Tibial nerve (tissue), 4 donors: Measurements from ENCODE around the gene TCF12. TPM values are rescaled to one million over a fixed set of nuclear protein-coding genes. Genes with fewer than 3 reads are reported as not detected.

Experiments
- DNase-seq, 2 donors: peaks; one replicate each; pipeline ENCODE4 v3.0.0-alpha.2; 2019; ENCODE audit warnings: low spot score in 2 of 2
- H3K27ac ChIP-seq, 4 donors: fragments of 200-600 bp; sonication (generic) in 3 of 4; one replicate each; pipeline ENCODE4 v1.5.1; 2017 to 2019; ENCODE audit warnings: mild to moderate bottlenecking in 1 of 4
- H3K27me3 ChIP-seq, 2 donors: fragments of 200-600 bp; sonication (generic) in 1 of 2; one replicate each; pipeline versions ENCODE4 v1.5.1 to v1.6.0; 2017 to 2019
- H3K36me3 ChIP-seq, 3 donors: fragments of 200-600 bp; sonication (generic); one replicate each; pipeline ENCODE4 v1.5.1; 2018 to 2019
- H3K4me1 ChIP-seq, 4 donors: fragments of 200-600 bp; sonication (generic) in 3 of 4; one replicate each; pipeline ENCODE4 v1.5.1; 2017 to 2019
- H3K4me3 ChIP-seq, 4 donors: fragments of 200-600 bp; sonication (generic) in 3 of 4; one replicate each; pipeline ENCODE4 v1.5.1; 2017 to 2019; ENCODE audit warnings: mild to moderate bottlenecking in 1 of 4, moderate library complexity in 1 of 4
- H3K9me3 ChIP-seq, 4 donors: fragments of 200-600 bp; sonication (generic) in 3 of 4; one replicate each; pipeline ENCODE4 v1.5.1; 2017 to 2019
- EP300 ChIP-seq, 2 donors: sonication (generic); formaldehyde crosslinking; IDR thresholded peaks; one replicate each; pipeline ENCODE4 v1.6.1; 2017; ENCODE audit warnings: antibody characterized with exemption in 2 of 2, mild to moderate bottlenecking in 1 of 2
- POLR2A ChIP-seq, 2 donors: fragments of 450-650 bp; IDR thresholded peaks; one replicate each; pipeline ENCODE4 v1.6.1; 2017; ENCODE audit warnings: antibody characterized with exemption in 2 of 2, mild to moderate bottlenecking in 2 of 2, moderate library complexity in 2 of 2
- WGBS, 2 donors: methylation state at CpG; one replicate each; pipeline ENCODE4 v1.1.5; 2018; 5-methylcytosine and 5-hydroxymethylcytosine counted together
- total RNA-seq, 4 donors: library from RNA; depleted of rRNA; stranded (reverse); fragments of >200 nt; gene quantifications; one replicate each; pipeline ENCODE4 v1.1.0, GENCODE V29; 2016
- TF ChIP-seq, protein P1 (sequence below), 5 experiments: fragments of 200-600 bp in 3 of 5; fragments of 450-650 bp in 2 of 5; sonication (generic) in 3 of 5; IDR thresholded peaks; one replicate each; pipeline ENCODE4 v1.5.1; 2016 to 2019; ENCODE audit warnings: antibody characterized with exemption in 5 of 5, mild to moderate bottlenecking in 3 of 5, moderate library complexity in 2 of 5

The TCF12 gene
- total RNA-seq, 4 donors from 2014 or later, result 117 to 181 (median 174) TPM

DNA sequence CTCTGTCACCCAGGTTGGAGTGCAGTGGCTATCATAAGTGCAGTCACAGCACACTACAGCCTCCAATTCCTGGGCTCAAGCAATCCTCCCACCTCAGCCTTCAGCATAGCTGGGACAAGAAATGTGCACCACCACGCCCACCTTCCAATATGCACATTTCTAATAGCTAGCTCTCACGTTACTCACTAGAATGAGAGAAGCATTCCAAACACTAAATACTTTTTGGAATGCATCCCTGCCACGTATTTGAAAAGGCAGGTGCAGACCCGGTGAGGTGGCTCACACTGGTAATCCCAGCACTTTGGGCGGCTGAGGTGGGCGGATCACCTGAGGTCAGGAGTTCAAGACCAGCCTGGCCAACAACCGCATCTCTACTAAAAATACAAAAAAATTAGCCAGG, 7.6 kb upstream of the TCF12 start:
- TF ChIP-seq, protein P1, sequence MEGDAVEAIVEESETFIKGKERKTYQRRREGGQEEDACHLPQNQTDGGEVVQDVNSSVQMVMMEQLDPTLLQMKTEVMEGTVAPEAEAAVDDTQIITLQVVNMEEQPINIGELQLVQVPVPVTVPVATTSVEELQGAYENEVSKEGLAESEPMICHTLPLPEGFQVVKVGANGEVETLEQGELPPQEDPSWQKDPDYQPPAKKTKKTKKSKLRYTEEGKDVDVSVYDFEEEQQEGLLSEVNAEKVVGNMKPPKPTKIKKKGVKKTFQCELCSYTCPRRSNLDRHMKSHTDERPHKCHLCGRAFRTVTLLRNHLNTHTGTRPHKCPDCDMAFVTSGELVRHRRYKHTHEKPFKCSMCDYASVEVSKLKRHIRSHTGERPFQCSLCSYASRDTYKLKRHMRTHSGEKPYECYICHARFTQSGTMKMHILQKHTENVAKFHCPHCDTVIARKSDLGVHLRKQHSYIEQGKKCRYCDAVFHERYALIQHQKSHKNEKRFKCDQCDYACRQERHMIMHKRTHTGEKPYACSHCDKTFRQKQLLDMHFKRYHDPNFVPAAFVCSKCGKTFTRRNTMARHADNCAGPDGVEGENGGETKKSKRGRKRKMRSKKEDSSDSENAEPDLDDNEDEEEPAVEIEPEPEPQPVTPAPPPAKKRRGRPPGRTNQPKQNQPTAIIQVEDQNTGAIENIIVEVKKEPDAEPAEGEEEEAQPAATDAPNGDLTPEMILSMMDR (IDR thresholded peaks at IDR 0.05), result no peak
- TF ChIP-seq POLR2A (IDR thresholded peaks at IDR 0.05) (no peak), EP300 (IDR thresholded peaks at IDR 0.05) (no peak)
- Histone ChIP-seq H3K9me3 (no peaks in the 10 kb centered on the region), H3K27me3 (no peaks in the 10 kb centered on the region), H3K4me3 (no peak overlapping the region), H3K36me3 (no peaks in the 10 kb centered on the region), H3K27ac (no peak overlapping the region), H3K4me1 (peaks cover 0 to 5% (median 0%) of the 10 kb centered on the region in 4 donors)
- 87 to 96% methylated on average over 7 of the region's 7 CpGs for WGBS, 2 donors
- DNase-seq, result no peak

DNA sequence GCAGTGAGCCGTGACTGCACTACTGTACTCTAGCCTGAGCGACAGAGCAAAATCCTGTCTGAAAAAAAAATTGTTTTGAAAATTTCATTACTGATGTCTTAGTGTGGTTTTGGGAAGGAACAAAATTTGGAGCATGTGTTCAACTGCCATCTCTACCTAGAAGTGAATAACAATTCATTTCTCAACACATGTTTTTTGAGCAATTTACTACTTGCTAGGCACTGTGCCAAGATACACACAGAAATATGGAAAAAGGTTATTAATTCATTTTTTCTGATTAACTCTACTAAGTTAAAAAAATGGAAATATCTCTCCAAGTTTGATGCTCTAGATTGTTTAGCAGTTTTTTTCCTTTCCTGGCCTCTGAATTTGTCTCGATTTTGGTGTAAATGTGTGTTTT, 5.2 kb upstream of the TCF12 start:
- H3K27me3 ChIP-seq, result no peaks in the 10 kb centered on the region
- H3K27ac ChIP-seq, result peak overlapping the region in 1 of 4 donors; percentile 57
- TF ChIP-seq, protein P1 (IDR thresholded peaks at IDR 0.05), result no peak
- TF ChIP-seq POLR2A (IDR thresholded peaks at IDR 0.05) (no peak), EP300 (IDR thresholded peaks at IDR 0.05) (no peak)
- no peaks in the 10 kb centered on the region for H3K9me3 ChIP-seq
- no peak for DNase-seq
- no peak overlapping the region for H3K4me3 ChIP-seq
- WGBS, 2 donors, result 69 to 76% methylated on average over 3 of the region's 3 CpGs
- H3K36me3 ChIP-seq, result no peaks in the 10 kb centered on the region
- H3K4me1 ChIP-seq, result peaks cover 0 to 18% (median 6%) of the 10 kb centered on the region in 4 donors

DNA sequence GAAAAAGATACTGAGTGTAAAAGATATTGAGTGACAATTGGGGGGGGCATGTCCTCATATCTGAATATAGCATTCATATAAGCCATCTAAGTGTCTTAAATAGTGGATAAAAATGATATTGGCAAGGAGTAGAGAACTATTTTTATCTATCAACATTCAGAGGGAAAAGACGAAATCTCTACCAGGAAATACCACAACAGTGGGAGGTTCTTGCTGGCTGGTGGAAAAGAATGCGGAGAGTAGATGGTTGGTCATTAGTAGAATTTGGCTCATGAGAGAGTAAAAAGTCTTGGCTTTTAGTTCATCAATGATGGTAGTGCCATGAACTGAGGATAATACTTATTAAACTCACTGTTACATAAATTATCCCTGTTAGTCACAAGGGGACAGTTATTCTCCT, 4.8 kb upstream of the TCF12 start:
- Histone ChIP-seq H3K4me1 (peaks cover 0 to 18% (median 6%) of the 10 kb centered on the region in 4 donors), H3K27ac (peak overlapping the region in 1 of 4 donors; percentile 57), H3K36me3 (no peaks in the 10 kb centered on the region), H3K27me3 (no peaks in the 10 kb centered on the region), H3K9me3 (no peaks in the 10 kb centered on the region), H3K4me3 (no peak overlapping the region)
- 51 to 64% methylated on average over 2 of the region's 2 CpGs for WGBS, 2 donors
- DNase-seq, result no peak
- TF ChIP-seq POLR2A (IDR thresholded peaks at IDR 0.05), result no peak

DNA sequence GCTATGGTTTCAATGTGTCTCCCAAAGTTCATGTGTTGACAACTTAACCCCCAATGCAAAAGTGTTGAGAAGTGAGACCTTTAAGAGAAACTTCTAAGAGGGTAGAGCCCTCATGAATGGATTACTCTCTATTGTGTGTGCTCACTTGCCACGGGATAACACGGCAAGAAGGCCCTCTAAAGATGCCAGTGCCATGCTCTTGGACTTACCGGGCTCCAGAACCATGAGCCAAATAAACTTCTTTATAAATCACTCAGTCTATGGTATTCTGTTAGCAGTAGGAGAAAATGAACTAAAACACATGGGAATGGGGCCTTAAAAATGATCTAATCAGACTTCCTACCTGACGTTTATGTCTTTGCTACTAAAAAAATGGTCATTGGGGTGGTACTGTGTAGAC, 2.6 kb upstream of the TCF12 start:
- Histone ChIP-seq H3K4me3 (no peak overlapping the region), H3K27me3 (no peaks in the 10 kb centered on the region)

DNA sequence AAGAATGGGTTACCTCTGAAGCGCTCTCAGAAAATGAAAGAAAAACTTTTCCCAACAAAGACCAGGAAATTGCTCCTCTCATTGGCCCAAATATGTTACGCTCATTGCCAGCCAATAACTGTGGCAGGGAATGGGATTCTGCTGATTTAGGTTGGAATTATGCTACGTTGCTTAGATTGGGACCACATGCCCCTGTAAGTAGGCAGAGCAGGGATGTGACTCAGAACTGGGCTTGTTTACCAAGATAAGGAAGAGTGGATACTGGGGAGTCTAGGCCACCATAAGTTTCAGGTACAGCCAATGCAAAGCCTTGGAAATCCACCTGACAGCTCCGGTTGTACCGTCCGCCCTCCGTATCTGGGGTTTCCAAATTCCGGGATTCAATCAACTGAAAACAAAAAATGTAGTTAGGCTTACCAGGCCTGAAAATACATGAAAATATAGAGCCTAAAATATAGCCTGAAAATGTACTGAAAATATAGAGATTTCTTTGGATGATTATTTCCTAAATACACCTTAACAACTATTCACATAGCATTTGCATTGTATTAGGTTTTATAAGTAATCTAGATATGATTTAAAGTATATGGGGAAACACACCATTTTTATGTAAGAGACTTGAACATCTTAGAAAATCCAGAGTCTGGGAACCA, 1.5 kb upstream of the TCF12 start:
- H3K27me3 ChIP-seq, result no peaks in the 10 kb centered on the region
- H3K36me3 ChIP-seq, result no peaks in the 10 kb centered on the region
- peak overlapping the region in 2 of 4 donors; percentile 76 to 92 for H3K4me3 ChIP-seq
- peak overlapping the region; percentile 86 to 98 (median 98) for H3K27ac ChIP-seq
- peaks cover 0 to 38% (median 14%) of the 10 kb centered on the region in 4 donors for H3K4me1 ChIP-seq
- 96 to 97% methylated on average over 8 of the region's 8 CpGs for WGBS, 2 donors
- no peak for DNase-seq
- H3K9me3 ChIP-seq, result no peaks in the 10 kb centered on the region
- no peak for TF ChIP-seq POLR2A (IDR thresholded peaks at IDR 0.05)
- no peak for TF ChIP-seq EP300 (IDR thresholded peaks at IDR 0.05)
- TF ChIP-seq, protein P1 (IDR thresholded peaks at IDR 0.05), result no peak

More for the DNA sequence above, 2.6 kb upstream of the TCF12 start:
- TF ChIP-seq EP300 (IDR thresholded peaks at IDR 0.05) (no peak), POLR2A (IDR thresholded peaks at IDR 0.05) (no peak)
- TF ChIP-seq, protein P1 (IDR thresholded peaks at IDR 0.05), result no peak
- peaks cover 0 to 27% (median 11%) of the 10 kb centered on the region in 4 donors for H3K4me1 ChIP-seq
- WGBS, 2 donors, result 86 to 88% methylated on average over 4 of the region's 4 CpGs
- H3K36me3 ChIP-seq, result no peaks in the 10 kb centered on the region
- DNase-seq, result no peak
- no peak overlapping the region for H3K27ac ChIP-seq
- no peaks in the 10 kb centered on the region for H3K9me3 ChIP-seq
